Lower lobe of right lung (tissue), 2 donors: Measurements from ENCODE around the gene VAV2. TPM values are rescaled to one million over a fixed set of nuclear protein-coding genes. Genes with fewer than 3 reads are reported as not detected.

ENCODE experiments used
- ATAC-seq, 2 donors: fragments of 200-7000 bp; cut with Tn5 transposase; one replicate each; pipeline ENCODE4 v1.9.1; 2020 to 2022; ENCODE audit warnings: mild to moderate bottlenecking in 2 of 2, moderate library complexity in 2 of 2
- DNase-seq: peaks from one replicate; pipeline ENCODE4 v3.0.0-alpha.2; 2020
- H3K27ac ChIP-seq: fragments of 200-600 bp; one replicate; pipeline ENCODE4 v1.8.0; 2022
- H3K27me3 ChIP-seq: fragments of 200-600 bp; one replicate; pipeline ENCODE4 v1.8.0; 2022; ENCODE audit warnings: low read depth
- H3K36me3 ChIP-seq: fragments of 200-600 bp; one replicate; pipeline ENCODE4 v1.8.0; 2022; ENCODE audit warnings: mild to moderate bottlenecking
- H3K4me1 ChIP-seq: fragments of 200-600 bp; one replicate; pipeline ENCODE4 v1.8.0; 2022
- H3K4me3 ChIP-seq: fragments of 200-600 bp; one replicate; pipeline ENCODE4 v1.8.0; 2022; ENCODE audit warnings: mild to moderate bottlenecking
- H3K9me3 ChIP-seq: fragments of 200-600 bp; one replicate; pipeline ENCODE4 v1.8.0; 2022
- CTCF ChIP-seq: fragments of 200-600 bp; IDR thresholded peaks from one replicate; pipeline ENCODE4 v1.8.0; 2022; ENCODE audit warnings: antibody characterized with exemption, mild to moderate bottlenecking
- intact Hi-C: fragments of 100-400 bp; cut with DNase I; formaldehyde crosslinking; loops from one replicate; pipeline ENCODE4 v1.11.0; 2022
- total RNA-seq: library from RNA; stranded (reverse); fragmentation: NEBNext Ultra II Directional; extraction: Animal tissue kit (Norgen Biotek cat#: 25700); gene quantifications from one replicate; pipeline ENCODE4 v1.2.1, GENCODE V29; 2021
- donor health status: DM: no; HTN: yes; CAD: no; lungs with severe emphysema.

The VAV2 gene
- total RNA-seq, 1 donor from 2014 or later: 26.9 TPM

- no peak for TF ChIP-seq CTCF
- H3K9me3 ChIP-seq: no peaks in the 10 kb centered on the region
- H3K27ac ChIP-seq: no peak overlapping the region
- intact Hi-C loops: no loop called here
- DNase-seq: no peak
- peaks cover 8% of the 10 kb centered on the region for H3K4me1 ChIP-seq
- peaks cover 87% of the 10 kb centered on the region for H3K36me3 ChIP-seq
- H3K27me3 ChIP-seq: no peaks in the 10 kb centered on the region
- no peak overlapping the region for H3K4me3 ChIP-seq
- ATAC-seq: no peak
These were observed 45.5 kb upstream of the VAV2 start for GRCh38 chr9:134037641-134038040.

- no peak for TF ChIP-seq CTCF
- no peaks in the 10 kb centered on the region for H3K9me3 ChIP-seq
- ATAC-seq: no peak
- intact Hi-C loops: no loop called here
- H3K27me3 ChIP-seq: no peaks in the 10 kb centered on the region
- no peak for DNase-seq
- peaks cover 2% of the 10 kb centered on the region for H3K4me1 ChIP-seq
- no peak overlapping the region for H3K4me3 ChIP-seq
- H3K27ac ChIP-seq: no peak overlapping the region
- H3K36me3 ChIP-seq: peaks cover 90% of the 10 kb centered on the region
These were observed 44.0 kb upstream of the VAV2 start for GRCh38 chr9:134036130-134036529.

- DNase-seq: no peak
- ATAC-seq: no peak
- H3K27me3 ChIP-seq: no peaks in the 10 kb centered on the region
- intact Hi-C loops: no loop called here
- peaks cover 90% of the 10 kb centered on the region for H3K36me3 ChIP-seq
- no peak for TF ChIP-seq CTCF
- no peak overlapping the region for H3K27ac ChIP-seq
- no peaks in the 10 kb centered on the region for H3K4me1 ChIP-seq
- H3K4me3 ChIP-seq: no peak overlapping the region
- no peaks in the 10 kb centered on the region for H3K9me3 ChIP-seq
These were observed 43.2 kb upstream of the VAV2 start for GRCh38 chr9:134035041-134036039.

- intact Hi-C loops: no loop called here
- H3K4me1 ChIP-seq: no peaks in the 10 kb centered on the region
- peaks cover 83% of the 10 kb centered on the region for H3K36me3 ChIP-seq
- DNase-seq: no peak
- no peaks in the 10 kb centered on the region for H3K9me3 ChIP-seq
- no peak for ATAC-seq
- no peak overlapping the region for H3K27ac ChIP-seq
- TF ChIP-seq CTCF: no peak
- no peaks in the 10 kb centered on the region for H3K27me3 ChIP-seq
- H3K4me3 ChIP-seq: no peak overlapping the region
These were observed 42.3 kb upstream of the VAV2 start for GRCh38 chr9:134034215-134035040.

- no peak for ATAC-seq
- Histone ChIP-seq H3K36me3 (peaks cover 79% of the 10 kb centered on the region), H3K9me3 (no peaks in the 10 kb centered on the region), H3K27ac (no peak overlapping the region), H3K27me3 (no peaks in the 10 kb centered on the region), H3K4me3 (no peak overlapping the region), H3K4me1 (no peaks in the 10 kb centered on the region)
- TF ChIP-seq CTCF: no peak
- no peak for DNase-seq
- intact Hi-C loops: no loop called here
These were observed 41.5 kb upstream of the VAV2 start for GRCh38 chr9:134033516-134034214.
